ENCODE results near the gene LIF.

The LIF gene

GRCh38 chr22:30247561-30247960 lies 1.0 kb upstream of the LIF start:
- DNase-seq (ENCODE audit: extremely low read depth, insufficient read length): no peak
- TF ChIP-seq CTCF (IDR thresholded peaks at IDR 0.05; ENCODE audit: insufficient read depth, low read length, poor library complexity, severe bottlenecking): no peak
- Histone ChIP-seq H3K36me3 (ENCODE audit: control insufficient read depth, insufficient read depth, low read length) (peaks cover 1% of the 10 kb centered on the region; the same call in 1 of the 2 replicates), H3K4me3 (replicated peaks; ENCODE audit: low read depth, low read length) (no peak overlapping the region), H3K27me3 (replicated peaks; ENCODE audit: control insufficient read depth, insufficient read depth, low read length) (no peaks in the 10 kb centered on the region)

GRCh38 chr22:30246814-30247376 lies 336 bp upstream of the LIF start:
- no peak for TF ChIP-seq CTCF (IDR thresholded peaks at IDR 0.05; ENCODE audit: insufficient read depth, low read length, poor library complexity, severe bottlenecking)
- no peaks in the 10 kb centered on the region for H3K27me3 ChIP-seq (replicated peaks; ENCODE audit: control insufficient read depth, insufficient read depth, low read length)
- H3K4me3 ChIP-seq (replicated peaks; ENCODE audit: low read depth, low read length): peak overlapping the region; percentile 63
- DNase-seq (ENCODE audit: extremely low read depth, insufficient read length): no peak
- peaks cover 1% of the 10 kb centered on the region; the same call in 1 of the 2 replicates for H3K36me3 ChIP-seq (ENCODE audit: control insufficient read depth, insufficient read depth, low read length)

- H3K4me3 ChIP-seq (replicated peaks; ENCODE audit: low read depth, low read length): peak overlapping the region; percentile 63
- DNase-seq (ENCODE audit: extremely low read depth, insufficient read length): no peak
- H3K27me3 ChIP-seq (replicated peaks; ENCODE audit: control insufficient read depth, insufficient read depth, low read length): no peaks in the 10 kb centered on the region
- TF ChIP-seq CTCF (IDR thresholded peaks at IDR 0.05; ENCODE audit: insufficient read depth, low read length, poor library complexity, severe bottlenecking): no peak
- peaks cover 1% of the 10 kb centered on the region; the same call in 1 of the 2 replicates for H3K36me3 ChIP-seq (ENCODE audit: control insufficient read depth, insufficient read depth, low read length)
These were observed 1.2 kb downstream of the LIF start for GRCh38 chr22:30245181-30245984.

GRCh38 chr22:30244641-30245040 lies 1.9 kb downstream of the LIF start:
- H3K36me3 ChIP-seq (ENCODE audit: control insufficient read depth, insufficient read depth, low read length): peaks cover 1% of the 10 kb centered on the region; the same call in 1 of the 2 replicates
- no peak for TF ChIP-seq CTCF (IDR thresholded peaks at IDR 0.05; ENCODE audit: insufficient read depth, low read length, poor library complexity, severe bottlenecking)

GRCh38 chr22:30244066-30244465 lies 2.5 kb downstream of the LIF start:
- no peak for DNase-seq (ENCODE audit: extremely low read depth, insufficient read length)
- no peak for TF ChIP-seq CTCF (IDR thresholded peaks at IDR 0.05; ENCODE audit: insufficient read depth, low read length, poor library complexity, severe bottlenecking)
- no peaks in the 10 kb centered on the region for H3K27me3 ChIP-seq (replicated peaks; ENCODE audit: control insufficient read depth, insufficient read depth, low read length)
- no peak overlapping the region for H3K4me3 ChIP-seq (replicated peaks; ENCODE audit: low read depth, low read length)
- peaks cover 1% of the 10 kb centered on the region; the same call in 1 of the 2 replicates for H3K36me3 ChIP-seq (ENCODE audit: control insufficient read depth, insufficient read depth, low read length)

More at GRCh38 chr22:30244641-30245040, 1.9 kb downstream of the LIF start:
- Histone ChIP-seq H3K27me3 (replicated peaks; ENCODE audit: control insufficient read depth, insufficient read depth, low read length) (no peaks in the 10 kb centered on the region), H3K4me3 (replicated peaks; ENCODE audit: low read depth, low read length) (no peak overlapping the region; the same call in 1 of the 2 replicates)
- no peak for DNase-seq (ENCODE audit: extremely low read depth, insufficient read length)
